HG03342 (cell line): ENCODE data around the gene PIP4K2A.
"Not testable (repeated sequence)": the region's sequence is repeated elsewhere in the genome, so short reads cannot be mapped to it uniquely, and the experiment has no call there.

Experiments used
- ATAC-seq: cut with Tn5 transposase; IDR thresholded peaks from one replicate; pipeline ENCODE4 v1.9.1; 2021; ENCODE audit warnings: mild to moderate bottlenecking, moderate library complexity; ENCODE audit not compliant: unreplicated experiment

The PIP4K2A gene

DNA sequence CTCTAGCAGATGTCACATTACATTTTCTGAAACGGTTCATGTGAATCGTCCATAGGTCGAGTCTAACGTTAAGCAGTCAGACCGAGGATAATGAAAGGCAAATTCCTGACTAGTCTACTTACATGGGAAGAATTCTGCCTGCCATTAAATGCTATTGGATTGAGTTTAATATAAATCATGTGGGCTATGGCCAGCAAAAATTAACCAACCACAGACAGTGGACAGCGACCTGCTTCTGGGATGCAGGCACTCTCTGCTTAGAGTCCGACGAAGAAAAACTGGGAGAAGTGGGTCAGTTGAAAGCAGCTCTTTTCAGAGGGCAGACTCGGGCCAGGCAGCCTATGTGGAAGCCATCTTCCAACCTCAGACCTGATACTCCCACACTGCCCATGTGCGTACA lies 16.6 kb downstream of the PIP4K2A start:
- ATAC-seq = no peak

DNA sequence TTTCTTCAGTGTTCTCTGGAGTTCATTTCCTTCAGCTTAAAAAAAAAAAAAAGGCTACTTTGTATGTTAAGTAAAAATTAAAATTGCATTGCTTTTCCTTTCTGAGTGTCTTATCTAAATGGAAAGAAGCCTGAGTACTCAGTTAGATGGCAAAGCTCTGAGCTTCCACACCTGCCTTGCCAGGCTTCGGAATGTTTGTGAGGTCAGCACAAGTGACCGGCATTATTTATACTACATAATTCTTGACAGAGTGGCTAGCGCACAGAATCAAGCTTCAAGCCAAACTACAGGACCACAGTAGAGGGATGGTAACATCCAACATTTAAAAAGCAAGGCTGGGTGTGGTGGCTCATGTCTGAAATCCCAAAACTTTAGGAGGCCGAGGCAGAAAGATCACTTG lies 17.3 kb downstream of the PIP4K2A start:
- no peak for ATAC-seq

DNA sequence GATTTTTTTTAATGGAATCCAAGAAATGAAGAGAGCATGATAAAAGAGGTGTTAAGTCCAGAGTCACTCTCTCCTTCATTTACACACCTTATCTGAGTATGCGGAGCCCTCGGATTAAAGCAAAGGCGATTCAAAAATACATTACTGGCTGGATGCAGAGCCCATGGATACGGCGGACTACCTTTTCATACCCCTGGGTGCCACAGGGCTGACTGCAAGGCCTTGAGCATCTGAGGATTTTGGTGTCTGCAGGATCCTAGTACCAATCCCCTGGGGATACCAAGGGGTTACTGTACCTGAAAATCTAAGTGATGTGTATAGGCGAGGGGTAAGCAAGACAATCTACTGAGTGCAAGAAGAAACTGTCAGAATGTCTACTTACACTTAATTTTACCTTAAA lies 20.5 kb downstream of the PIP4K2A start:
- no peak for ATAC-seq

DNA sequence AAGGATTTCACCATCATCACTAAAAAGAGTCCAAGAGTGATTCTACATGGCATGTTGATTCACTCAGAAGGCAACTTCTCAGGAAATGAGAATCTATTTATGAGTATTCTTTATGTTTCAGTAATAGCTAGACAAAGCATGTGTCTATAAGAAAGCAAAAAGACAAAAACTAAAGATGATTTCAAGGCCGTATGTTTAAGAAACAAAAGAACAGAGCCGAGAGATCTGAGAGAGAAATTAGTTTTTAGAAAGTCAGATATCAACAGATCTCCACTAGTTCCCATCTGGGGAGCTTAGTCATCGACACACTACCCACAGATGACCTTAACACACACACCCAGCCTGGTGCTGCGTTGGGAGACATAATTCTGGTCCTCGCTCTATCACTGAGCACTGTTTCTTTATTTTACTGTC lies 21.0 kb downstream of the PIP4K2A start:
- ATAC-seq = no peak

DNA sequence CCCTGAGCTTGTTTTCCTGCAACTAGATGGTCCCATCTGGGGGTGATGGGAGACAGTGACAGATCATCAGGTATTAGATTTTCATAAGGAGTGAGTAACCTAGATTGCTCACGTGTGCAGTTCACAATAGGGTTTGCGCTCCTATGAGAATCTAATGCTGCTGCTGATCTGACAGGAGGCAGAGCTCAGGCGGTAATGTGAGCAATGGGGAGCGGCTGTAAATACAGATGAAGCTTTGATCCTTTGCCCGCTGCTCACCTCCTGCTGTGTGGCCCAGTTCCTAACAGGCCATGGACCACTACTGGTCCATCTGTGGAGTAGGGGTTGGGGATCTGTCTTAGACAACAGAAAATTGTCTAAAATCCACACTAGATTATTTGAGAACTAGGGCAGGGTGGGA lies 22.3 kb downstream of the PIP4K2A start:
- ATAC-seq = not testable (repeated sequence)

DNA sequence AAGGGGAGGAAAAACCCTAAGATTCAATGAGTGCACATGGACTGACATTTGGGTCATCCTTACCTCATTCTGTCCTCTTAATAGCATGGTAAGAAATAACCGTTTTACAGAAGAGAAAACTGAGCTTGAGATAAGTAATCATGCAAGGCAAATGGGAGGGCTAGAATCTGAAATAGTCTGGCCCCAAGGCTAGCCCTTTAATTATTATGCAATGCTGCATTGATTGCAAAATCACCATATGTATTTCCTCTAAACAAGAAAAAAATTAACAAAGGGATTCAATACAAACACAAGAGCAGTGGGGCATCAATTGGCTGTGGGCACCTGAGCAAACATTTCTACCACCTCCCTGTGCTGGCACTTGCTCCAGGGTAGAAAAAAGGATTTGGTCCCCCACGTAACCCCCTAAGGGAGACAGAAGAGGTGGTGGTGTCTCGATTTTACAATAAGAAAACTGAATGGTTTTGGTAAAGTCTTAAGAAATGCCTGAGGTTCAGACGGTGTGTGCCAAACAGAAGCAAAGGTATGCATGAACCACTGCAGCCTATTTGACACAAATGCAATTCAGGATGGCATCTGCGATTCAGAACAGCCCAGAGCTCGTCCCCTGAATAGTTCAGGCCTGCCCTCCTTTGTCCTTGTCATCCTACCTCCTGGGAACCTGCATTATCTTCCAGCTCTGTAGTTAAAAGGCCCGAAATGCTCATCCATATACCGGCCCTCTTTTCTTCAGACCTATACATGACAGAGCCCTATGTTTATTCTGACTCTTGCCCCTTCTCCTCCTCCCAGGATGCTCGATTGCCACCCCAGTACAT lies 23.6 kb downstream of the PIP4K2A start:
- ATAC-seq = no peak

DNA sequence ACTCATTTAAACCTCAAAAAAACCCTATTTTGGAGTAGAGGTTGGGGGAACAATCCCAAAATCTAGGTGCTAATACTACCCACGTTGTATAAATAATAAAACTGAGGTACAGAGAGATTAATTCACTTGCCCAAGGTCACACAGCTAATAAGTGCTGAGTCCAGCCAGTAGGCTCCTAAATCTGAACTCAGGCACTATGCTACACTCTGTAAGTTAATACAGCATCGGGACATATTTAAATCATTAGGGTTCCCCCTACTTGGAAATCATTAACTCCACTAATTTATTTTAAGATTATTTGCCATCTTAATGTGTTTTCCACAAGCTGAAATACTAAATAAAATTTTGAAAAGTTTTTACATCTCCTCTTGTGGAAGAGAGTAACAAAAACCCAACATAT lies 24.2 kb downstream of the PIP4K2A start:
- peak; percentile 40 for ATAC-seq

DNA sequence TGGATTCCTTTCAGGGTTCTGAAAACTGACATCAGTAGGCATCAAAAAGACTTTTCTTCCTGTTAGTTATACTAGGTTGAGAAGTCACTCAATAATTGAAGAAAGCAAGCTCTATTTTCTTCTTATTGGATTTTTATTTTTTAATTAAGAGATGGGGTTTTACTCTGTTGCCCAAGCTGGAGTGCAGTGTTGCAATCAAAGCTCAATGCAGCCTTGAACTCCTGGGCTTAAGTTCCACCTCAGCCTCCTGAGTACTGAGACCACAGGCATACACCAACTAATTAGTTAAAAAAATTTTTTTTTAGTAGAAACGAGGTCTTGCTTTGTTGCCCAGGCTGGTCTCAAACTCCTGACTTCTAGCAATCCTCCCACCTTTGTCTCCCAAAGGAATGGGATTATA lies 28.0 kb downstream of the PIP4K2A start:
- ATAC-seq = no peak

DNA sequence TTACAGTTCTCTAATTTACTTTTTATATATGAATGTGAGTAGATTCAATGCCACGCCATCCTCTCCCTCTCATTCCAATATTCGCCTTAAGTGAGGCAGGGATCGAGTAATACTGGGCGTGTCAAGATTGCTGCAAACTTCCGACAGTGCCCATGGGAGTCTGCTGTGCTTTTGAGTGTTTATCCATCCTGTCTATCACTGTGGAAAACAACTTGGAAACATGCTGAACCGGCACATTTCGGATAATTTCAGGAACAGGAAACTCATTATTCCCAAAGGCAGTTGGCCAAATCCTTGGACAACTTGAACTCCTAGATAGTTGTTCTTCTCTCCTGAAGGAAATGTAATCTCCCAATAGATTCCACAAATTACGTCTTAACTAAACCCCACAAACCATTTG lies 28.5 kb downstream of the PIP4K2A start:
- ATAC-seq = no peak

DNA sequence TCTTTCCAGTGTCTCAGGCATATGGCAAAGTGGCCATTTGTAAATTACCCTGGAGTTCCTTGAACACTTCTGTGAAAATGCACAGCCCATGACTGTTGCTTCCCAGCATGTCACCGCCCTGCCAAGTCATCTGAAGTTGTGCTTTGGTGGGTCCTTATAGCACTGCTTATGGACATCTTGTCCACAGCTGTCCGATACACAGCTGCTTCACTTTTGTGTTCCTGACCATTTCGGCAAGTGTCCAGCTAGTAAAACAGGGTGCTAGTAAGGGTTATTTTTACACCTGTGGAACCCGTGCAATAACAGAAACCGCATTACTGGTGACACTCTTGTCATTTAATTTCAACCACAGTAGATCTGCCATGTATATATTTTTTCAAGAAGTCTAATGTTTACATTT lies 29.7 kb downstream of the PIP4K2A start:
- no peak for ATAC-seq

DNA sequence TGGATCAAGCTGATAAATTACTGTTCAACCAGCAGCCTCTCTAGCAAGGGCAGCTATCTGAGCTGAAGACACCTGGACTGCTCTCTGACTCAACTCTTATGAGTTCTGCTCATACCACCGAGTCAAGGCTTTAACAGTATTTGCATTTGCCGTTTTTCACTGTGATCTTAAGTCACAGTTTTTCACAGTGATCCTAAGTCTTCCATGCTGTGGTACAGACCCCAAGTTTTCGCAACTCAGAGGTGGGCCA lies 31.3 kb downstream of the PIP4K2A start:
- ATAC-seq = peak; percentile 71

DNA sequence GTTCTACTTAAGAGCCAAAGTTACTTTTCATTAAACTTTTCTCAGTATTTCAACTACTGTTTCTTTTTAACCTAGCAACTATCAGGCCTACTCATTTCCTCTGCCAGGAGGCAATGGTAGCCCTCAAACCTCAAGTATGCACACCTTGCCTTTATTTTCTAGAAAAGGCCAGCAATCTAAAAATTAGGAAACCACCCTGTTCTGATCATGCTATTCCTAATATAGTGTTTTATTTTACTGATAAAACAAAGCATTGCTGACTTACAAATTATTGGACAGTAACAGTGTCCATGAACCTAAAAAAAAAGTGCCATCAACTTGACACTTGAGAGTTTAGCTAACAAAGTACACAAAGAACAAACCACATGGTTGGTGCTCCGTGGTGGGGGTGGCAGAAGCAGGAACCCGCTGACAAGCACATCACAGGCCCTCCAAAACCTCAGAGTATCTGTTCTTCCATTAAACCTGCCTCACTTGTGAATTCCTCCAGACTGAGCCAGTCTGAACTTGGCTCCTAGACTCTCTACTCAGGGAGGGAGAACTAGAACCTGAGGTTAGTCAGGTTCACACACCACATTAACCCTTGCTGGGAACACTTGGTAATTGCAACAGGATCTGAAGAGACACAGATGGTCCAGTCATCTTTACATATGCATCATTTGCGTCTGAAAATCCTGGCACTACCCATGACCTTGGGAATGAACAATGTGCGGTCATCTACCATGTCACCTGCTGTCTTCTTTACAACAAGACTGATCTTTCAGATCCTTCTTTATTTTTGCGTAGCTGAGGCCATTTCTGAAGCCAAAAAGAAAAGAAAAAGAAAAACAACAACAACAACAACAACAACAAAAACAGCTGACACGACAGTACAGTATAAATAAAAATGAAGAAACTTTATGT lies 31.9 kb downstream of the PIP4K2A start:
- ATAC-seq = no peak

DNA sequence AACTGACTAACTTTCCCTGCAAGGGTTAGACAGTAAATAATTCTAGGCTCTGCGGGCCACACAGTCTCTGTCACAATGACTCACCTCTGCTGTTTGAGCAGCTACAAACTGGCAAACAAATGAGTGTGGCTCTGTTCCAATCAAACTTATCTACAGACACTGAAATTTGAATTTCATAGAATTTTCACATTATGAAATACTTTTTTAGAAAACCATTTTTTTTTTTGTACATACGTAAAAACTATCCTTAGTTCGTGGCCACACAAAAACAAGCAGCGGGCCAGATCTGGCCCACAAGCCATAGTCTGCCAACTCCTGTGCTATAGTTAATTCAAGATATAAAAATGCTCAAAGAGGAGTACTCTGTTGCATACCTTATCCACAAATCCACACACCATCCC lies 32.6 kb downstream of the PIP4K2A start:
- ATAC-seq = no peak

DNA sequence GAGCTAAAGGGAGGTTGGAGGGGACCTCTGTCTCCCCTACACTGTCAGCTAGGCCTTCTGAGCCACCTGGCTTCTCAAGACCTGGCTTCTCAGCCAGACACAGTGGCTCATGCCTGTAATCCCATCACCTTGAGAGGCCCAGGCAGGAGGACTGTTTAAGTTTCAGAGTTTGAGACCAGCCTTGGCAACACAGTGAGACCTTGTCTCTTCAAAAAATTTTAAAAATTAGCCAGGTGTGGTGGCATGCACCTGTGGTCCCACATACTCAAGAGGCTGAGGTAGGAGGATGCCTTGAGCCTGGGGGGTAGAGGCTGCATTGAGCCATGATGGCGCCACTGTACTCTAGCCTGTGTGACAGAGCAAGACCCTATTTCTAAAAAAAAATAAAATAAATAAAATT lies 33.1 kb downstream of the PIP4K2A start:
- ATAC-seq = no peak

DNA sequence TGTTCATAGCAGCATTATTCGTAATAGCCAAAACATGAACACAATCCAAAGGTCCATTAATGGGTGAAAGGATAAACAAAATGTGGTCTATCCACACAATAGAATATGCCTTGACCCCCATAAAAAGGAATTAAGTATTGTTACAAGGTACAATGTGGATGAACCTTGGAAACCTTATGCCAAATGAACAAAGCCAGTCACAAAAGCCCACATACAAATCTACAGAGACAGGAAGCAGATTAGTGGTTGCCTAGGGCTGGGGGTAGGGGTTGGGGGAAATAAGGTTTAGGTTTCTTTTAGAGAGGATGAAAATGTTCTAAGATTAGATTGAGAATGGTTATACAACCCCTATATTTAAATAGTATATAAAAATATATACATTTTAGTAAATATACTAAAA lies 34.8 kb downstream of the PIP4K2A start:
- ATAC-seq = no peak

DNA sequence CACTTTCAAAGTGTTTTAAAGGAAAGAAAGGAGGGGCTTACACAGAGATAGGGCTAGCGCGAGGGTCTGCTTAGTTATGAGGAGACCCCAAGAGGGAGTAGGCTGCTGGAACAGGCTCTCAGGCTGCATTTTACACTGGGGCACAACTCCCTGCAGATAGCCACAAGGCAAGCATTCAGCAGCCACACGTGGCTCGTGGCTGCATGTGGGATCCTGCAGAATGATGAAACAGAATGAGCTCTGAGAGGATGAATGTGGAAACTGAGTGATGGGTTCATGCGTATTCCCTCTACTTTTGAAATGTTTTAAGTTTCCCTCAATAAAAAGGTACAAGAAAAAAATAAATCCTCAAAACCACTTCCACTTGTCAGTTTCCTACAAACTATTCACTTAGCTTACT lies 37.0 kb downstream of the PIP4K2A start:
- no peak for ATAC-seq

DNA sequence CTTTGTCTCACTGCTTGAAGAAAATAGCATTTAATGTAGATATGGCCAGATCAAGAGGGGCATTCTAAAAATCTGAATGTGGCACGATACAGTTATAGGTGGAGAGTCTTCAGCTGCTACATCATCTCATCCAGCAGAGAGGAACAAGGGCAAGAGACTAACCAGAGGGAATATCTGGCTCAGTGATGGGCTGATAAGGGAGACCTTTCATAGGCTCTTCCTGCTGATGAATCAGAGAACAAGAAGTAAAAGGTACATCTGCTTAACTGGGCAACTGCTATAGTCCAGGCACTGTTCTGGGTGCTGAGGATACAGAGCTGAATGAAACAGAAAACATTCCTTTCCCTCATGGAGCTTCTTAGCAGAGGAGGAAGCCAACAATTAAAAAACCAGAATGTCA lies 37.9 kb downstream of the PIP4K2A start:
- no peak for ATAC-seq

DNA sequence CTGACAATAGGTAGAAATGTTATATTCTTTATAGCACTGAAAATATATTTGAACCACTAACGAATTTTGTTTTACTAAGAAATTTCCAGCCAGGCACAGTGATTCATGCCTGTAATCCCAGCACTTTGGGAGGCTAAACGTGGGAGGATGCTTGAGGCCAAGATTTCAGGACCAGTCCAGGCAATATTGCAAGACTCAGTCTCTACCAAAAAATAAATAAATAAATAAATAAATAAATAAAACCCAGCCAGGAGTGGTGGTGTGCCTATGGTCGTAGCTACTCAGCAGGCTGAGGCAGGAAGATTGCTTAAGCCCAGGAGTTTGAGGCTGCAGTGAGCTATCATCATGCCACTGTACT lies 39.8 kb downstream of the PIP4K2A start:
- no peak for ATAC-seq

DNA sequence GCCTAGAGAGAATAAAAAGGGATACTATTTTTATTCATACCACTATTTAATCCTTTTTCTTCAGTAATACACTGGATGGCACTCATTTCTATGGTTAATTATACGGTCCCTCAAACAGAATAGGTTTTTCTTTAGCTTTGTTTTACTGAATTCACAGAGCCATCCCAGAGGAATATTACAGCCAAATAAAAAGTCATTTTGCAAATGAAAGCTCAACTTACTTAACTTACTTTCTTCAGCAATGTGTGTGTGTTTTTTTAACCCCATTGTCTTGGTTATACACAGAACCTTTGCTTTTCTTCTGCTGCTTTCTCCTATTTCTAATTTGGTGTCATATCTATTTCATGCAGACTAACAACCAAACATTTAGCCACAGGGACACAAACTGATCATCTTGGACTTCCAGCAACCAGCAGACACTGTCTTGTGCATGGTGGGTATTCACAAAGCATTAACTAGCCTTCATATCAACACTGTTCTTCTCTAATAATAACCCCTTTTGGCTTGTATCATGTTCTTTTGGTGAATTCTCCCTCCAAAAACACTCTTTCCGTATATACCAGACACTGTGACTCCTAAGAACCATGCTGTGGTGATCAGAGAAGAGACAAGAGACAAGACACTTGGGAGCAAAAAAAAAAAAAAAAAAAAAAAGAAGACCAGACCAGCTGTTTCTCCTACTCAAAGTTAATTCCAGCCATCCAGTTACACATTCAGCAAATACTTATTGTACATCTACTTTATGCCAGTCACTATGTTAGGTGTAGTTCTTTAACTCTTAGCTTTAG lies 40.4 kb downstream of the PIP4K2A start:
- ATAC-seq = no peak

DNA sequence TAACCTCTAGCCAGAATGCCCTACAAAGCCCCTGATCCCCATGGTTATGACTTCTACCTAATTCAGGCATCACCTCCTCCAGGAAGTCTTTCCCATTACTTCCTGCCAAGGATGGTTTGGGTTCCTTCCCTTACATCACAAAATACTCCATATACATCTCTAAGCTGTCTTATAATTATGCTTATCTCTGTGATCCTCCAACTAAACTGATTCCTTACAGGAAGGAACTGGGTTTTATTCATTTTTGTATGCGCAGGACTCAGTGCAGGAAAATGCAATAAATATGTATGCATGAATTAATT lies 41.3 kb downstream of the PIP4K2A start:
- no peak for ATAC-seq

DNA sequence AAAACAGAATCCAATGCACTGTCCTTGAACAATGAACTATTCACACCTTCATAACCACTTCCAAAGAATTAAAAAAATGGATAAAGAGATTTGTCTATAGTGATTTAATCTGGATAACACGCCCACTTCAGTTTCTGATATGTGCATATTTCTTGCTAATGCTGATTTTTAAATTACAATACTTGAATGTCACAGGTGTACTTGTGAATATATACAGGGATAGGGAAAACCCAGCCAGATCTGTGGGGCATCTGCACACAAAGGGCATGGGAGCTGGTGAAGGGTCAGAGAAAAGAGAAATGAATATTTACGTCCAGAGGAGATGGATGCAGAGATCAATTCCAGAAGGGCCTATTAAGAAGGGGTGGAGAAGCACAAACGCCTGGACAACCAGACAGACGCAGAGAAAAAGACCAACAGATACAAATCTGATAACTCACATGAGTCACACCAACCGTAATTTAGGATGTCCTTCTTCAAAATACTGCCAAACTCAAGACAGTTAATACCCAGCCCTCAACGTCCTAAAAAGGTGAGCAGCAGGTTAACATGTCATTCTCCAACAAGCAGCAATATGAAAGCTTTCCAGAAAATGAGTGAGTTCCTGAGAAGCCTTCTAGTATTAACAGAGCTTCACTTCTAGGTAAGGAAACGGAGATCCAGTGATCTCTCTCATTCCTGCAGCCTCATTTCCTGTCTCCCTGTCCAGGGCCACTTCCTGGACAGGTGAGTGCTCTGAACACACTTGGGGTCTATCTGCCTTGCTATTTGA lies 41.9 kb downstream of the PIP4K2A start:
- ATAC-seq = no peak
